COLO829 (cell line): ENCODE data around the gene SH2B2.
"Not testable (repeated sequence)": the region's sequence is repeated elsewhere in the genome, so short reads cannot be mapped to it uniquely, and the experiment has no call there.

Experiments used
- DNase-seq: peaks from one replicate; pipeline ENCODE4 v3.0.0; 2012; ENCODE audit warnings: low spot score

SH2B2 gene

DNA sequence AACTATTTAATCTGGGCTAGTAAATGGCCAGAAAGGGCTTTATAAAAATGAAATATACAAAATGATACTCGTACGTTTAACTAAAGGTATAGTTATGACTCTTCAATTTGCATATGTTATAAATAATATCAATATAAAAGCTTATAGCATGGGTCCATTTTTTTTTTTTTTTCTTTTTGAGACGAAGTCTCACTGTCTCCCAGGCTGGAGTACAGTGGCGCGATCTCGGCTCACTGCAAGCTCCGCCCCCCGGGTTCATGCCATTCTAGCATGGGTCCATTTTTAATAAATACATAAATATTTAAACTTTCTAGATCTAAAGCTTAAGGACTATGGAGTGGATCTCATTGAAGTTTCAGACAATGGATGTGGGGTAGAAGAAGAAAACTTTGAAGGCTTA, 50.3 kb downstream of the SH2B2 start:
- DNase-seq = not testable (repeated sequence)

DNA sequence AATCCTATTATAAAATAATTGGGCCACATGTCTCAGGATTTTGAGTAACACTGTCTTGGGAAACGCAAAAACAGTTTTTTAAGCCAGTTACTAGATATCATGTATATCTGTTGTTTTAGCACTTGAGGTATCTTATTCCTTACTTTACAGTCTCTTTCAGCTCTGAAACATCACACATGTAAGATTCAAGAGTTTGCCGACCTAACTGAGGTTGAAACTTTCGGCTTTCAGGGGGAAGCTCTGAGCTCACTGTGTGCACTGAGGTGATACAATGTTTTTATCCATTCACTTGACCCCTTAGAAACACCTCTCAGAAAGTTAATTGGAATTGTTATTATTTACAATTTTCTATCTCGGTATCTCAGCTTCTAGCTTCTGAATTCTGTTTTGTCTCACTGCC, 50.8 kb downstream of the SH2B2 start:
- DNase-seq = not testable (repeated sequence)

DNA sequence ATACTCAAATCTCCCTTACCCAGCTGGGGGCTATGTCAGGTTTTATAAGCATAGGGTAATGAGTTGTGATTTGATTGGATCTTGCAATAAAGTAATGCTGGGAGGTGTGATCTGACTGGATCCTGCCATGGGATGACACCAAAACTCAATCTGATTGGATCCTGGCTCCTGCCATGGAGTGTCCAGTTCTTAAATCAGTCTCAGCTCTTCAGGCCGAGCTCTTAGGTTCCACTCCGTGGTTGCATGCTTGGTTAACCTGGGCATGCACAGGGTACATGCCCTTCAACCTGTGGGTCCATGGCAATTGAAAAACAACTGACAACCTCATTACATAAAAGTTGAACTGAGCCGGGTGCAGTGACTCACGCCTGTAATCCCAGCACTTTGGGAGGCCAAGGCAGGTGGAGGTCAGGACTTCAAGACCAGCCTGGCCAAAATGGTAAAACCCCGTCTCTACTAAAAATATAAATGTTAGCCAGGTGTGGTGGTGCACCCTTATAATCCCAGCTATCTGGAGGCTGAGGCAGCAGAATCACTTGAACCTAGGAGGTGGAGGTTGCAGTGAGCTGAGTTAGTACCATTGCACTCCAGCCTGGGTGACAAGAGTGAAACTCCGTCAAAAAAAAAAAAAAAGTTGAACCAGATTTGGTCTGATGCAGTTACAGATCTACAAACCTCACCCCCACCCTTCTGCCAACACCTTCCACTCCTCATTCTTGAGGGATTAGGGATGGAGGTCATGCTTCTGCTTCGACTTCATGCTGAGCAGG, 54.1 kb downstream of the SH2B2 start:
- not testable (repeated sequence) for DNase-seq

DNA sequence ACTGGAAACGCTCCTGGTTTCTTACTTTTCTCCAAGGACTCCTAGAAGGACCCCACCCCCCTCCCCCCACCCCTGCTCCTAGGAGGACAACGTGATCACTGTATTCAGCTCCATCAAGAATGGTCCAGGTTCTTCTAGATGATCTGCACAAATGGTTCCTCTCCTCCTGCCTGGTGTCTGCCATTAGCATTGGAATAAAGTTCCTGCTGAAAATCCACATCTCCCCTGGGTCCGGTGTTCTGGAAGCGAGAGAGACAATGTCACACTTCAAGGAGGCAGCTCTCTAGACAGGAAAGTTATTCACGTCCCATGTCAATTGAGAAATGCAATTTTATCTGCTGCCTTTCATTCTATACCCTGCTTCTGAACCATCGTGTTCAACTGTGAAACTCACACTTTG, 60.3 kb downstream of the SH2B2 start:
- not testable (repeated sequence) for DNase-seq

DNA sequence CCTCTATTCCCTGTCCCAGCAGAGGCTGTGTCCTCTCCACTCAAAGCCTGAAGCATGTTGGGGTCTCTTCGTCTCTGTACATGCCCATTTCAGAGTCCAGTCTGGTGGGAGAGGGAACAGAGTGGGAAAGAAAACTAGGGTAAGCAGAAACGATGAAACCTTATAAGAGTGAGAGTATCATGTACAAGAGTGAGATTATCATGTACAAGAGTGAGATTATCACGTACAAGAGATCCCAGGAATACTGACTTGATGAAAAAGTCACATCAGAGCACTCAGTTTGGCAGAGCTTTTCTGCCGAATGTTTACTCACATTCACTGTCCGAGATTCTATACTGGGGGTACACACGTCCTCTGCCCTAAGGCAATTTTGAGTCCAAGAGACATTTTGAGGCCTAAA, 69.7 kb downstream of the SH2B2 start, which contains the start of gene SPDYE6:
Gene SPDYE6, minus strand, starts transcription at position 101 of the 400 bp plus-strand sequence. CDS start 421 bp downstream, outside the sequence.
- DNase-seq = not testable (repeated sequence)

DNA sequence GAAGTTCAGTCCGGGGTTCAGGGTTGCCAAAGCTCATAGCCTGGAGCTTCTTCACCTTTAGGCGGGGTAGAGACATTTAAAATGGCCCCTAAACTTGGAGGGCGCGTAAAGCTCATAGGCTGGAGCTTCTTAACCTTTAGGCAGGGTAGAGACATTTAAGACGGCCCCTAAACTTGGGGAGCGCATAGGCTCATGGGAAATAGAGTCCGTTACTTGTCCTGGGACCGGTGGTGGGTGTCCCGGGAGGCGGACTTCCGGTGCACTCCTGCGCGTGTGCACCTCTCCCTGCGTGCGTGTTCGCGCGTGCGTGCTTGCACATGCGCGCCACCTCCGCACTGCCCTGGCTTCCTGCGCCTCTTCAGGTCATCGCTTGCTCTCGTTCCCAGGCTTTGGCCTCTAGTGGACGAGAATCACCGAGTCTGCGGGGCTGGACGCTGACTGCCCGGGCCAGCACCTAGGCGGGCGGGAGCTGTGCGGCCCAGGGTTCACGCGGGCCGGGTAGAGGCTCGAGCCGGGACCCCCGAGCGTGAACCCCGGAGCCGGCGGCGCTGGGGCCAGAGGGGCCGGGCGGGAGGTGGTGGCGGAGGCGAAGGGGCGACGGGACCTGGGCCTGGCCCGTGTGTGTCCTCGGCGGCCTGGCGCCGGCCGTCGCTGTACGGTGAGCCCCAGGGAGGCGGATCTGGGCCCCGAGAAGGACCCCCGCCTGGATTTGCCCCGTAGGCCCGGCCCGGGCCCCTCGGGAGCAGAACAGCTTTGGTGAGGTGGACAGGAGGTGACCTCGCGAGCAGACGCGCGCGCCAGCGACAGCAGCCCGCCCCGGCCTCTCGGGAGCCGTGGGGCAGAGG, 77.1 kb downstream of the SH2B2 start:
- DNase-seq = peak; percentile 86

DNA sequence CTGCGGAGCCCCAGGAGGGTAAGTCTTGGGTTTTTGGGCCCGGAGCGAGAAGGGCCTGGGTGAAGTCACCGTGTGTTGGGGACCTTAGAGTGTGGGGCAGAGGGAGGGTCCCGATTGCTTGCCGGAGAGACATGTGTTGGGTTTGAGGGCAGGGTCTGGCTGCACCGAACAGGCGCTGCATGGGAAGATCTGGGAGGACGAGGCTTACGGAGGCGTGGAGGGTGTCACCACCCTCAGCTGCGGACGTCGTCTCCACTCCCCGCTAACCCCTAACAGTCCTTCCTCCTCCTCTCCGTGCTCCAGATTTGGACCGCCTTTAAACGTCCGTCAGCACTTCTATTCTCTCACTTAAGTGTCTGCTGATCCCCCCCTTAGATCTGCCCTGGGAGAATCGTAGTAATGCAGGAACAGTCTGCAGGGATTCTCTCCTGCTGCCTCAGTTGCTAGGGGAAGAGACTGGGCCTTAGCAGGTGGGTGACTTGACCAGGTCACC, 77.8 kb downstream of the SH2B2 start:
- DNase-seq = not testable (repeated sequence)

DNA sequence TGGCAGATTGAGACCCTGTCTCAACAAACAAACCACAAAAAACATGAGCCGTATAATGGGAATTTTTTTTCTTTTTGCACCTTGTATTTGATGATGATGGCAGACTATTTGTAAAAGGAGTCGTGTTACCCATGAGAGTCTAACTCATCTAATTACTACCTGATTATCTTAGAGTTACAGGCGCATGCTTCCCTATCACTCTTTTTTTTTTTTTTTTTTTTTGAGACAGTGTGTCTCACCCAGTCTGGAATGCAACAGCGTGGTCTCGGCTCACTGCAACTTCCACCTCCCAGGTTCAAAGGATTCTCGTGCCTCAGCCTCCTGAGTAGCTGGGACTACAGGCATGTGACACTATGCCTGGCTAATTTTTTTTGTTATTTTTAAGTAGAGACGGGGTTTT, 78.7 kb downstream of the SH2B2 start:
- DNase-seq = not testable (repeated sequence)

DNA sequence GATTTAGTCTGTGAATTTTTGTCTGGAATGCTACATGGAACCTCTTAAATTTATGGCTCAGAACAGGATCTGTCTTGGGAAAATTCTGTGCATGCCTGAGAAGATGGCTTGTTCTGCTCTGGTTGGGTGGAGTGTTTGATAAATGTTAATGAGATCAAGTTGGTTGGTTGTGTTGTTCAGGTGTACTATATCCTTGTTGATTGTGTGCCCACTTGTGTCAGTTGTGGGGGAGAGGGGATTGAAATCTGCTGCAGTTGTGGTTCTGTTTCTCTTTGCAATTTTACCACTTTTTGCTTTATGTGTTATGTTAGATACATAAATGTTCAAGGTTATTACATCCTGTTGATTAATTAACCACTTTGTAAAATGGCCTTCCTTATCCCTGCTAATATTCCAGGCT, 83.4 kb downstream of the SH2B2 start:
- DNase-seq = not testable (repeated sequence)
